NCI-H2227 (cell line): ENCODE measurements around the gene ATXN1L.
"Not testable (repeated sequence)": the region's sequence is repeated elsewhere in the genome, so short reads cannot be mapped to it uniquely, and the experiment has no call there.

Source experiments
- DNase-seq: peaks from one replicate; lab custom pipeline; 2025; ENCODE audit not compliant: unreplicated experiment; lab: John Stamatoyannopoulos, UW

The ATXN1L gene, protein sequence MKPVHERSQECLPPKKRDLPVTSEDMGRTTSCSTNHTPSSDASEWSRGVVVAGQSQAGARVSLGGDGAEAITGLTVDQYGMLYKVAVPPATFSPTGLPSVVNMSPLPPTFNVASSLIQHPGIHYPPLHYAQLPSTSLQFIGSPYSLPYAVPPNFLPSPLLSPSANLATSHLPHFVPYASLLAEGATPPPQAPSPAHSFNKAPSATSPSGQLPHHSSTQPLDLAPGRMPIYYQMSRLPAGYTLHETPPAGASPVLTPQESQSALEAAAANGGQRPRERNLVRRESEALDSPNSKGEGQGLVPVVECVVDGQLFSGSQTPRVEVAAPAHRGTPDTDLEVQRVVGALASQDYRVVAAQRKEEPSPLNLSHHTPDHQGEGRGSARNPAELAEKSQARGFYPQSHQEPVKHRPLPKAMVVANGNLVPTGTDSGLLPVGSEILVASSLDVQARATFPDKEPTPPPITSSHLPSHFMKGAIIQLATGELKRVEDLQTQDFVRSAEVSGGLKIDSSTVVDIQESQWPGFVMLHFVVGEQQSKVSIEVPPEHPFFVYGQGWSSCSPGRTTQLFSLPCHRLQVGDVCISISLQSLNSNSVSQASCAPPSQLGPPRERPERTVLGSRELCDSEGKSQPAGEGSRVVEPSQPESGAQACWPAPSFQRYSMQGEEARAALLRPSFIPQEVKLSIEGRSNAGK

DNA sequence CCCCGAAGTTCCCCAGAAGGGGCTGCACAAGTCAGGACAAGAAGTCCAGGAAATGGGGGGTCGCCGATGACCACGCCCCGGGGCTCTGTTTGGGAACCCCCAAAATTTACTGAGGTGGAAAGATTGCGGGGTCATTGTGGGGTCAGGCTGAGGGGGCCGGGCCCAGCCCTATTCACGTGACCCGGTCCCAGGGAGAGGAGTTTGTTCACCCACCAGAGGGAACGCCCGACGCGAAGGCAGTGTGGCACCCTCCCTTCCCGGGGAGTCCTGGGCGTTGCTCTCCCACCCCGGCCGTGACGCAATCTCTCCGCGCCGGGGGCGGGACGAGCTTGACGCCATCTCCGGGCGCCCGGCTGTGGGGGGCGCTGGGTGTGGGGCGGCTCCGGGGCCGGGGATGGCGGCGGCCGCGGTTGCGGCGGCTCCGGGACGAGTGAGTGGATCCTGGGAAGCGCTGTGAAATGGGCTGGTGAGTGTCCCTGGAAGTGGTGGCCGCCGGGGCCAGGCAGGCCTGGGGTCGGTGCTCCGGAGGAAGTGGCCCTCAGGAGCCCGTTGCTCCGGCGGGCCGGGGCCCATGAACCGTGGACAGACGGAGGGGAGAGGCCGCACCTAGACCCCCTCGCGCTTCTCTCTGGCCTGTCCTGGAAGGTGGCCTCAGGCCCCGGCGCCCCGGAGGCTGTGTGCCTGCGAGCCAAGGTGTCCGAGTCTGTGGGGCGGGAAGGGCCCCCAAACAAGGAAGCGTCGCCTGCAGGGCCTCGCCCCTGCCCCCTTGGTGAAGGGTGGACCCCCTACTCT lies at the start of gene ATXN1L:
Gene ATXN1L, plus strand, starts transcription at position 338 of the 792 bp plus-strand sequence. CDS start 3,765 bp downstream, outside the sequence.
- peak; percentile 94 for DNase-seq

DNA sequence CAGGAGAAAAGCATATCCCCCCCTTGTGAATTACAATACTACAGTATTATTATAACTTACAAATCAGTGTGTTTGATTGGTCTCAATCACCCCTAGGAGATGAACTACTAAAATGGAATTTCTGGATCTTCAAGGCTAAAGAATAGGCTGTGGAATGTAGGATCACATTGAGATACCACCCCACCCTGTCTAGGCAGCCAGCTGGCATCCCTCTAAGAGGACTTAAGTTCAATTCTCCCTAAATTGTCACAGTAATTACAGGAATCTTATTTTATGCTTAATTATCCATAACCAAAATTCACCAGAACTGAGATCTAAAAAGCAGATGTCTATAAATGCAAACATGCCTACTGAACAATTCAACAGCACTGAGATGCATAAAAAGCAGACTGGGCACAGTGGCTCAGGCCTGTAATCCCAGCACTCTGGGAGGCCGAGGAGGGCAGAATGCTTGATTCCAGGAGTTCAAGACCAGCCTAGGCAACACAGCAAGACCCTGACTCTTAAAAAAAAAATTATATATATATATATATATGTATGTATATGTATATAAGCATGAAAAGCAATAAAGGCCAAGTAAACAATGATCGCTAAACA lies 49.2 kb upstream of the ATXN1L start:
- no peak for DNase-seq

DNA sequence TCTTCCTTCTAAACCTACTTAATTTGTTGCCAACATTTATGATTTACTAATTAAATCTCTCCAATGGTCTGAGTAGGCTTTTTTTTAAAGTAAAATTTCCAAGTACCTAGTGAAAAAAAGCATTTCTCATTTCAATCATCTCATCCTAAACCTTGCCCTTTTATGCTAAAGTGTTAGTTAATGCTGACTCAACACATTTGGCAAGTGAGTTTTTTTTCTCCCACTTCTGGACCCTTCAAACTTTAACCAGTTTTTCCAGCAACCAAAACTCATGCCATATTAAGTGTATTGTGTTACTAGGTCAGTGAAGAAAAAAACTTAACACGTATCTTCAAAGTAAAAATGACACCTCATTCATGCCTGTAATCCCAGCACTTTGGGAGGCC lies 42.5 kb upstream of the ATXN1L start:
- no peak for DNase-seq

DNA sequence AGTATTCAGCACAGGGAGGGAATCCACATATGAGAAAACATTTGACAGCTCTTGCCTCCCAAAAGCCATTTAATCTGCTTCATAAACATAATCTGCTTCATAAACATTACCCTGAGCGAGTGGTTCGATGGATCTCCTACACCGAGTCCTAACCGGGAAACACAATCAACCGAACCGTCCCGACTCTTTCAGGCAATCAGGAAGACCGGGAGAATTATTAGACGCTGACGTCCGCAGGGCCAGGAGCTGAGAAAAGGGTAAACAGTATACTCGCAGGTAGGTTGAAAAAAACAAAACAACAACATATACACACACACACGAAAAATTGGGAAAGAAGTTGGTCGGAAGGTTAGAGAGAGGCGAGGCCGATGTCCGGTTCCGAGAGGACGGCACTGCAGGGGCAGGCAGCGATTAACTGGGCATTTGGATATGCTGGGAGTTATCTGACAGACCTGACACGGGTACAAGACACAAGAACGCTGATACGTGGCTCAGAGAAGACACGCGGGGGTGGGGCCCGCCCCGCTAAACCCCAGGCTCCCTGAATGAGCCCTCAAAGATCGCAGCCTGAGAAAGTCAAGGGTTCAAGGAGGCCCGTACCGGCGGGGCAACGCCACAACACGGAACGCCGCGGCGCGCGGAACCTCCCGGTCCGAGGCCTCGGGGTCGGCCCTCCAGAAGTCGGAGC lies 37.7 kb upstream of the ATXN1L start:
- DNase-seq, result peak; percentile 32

DNA sequence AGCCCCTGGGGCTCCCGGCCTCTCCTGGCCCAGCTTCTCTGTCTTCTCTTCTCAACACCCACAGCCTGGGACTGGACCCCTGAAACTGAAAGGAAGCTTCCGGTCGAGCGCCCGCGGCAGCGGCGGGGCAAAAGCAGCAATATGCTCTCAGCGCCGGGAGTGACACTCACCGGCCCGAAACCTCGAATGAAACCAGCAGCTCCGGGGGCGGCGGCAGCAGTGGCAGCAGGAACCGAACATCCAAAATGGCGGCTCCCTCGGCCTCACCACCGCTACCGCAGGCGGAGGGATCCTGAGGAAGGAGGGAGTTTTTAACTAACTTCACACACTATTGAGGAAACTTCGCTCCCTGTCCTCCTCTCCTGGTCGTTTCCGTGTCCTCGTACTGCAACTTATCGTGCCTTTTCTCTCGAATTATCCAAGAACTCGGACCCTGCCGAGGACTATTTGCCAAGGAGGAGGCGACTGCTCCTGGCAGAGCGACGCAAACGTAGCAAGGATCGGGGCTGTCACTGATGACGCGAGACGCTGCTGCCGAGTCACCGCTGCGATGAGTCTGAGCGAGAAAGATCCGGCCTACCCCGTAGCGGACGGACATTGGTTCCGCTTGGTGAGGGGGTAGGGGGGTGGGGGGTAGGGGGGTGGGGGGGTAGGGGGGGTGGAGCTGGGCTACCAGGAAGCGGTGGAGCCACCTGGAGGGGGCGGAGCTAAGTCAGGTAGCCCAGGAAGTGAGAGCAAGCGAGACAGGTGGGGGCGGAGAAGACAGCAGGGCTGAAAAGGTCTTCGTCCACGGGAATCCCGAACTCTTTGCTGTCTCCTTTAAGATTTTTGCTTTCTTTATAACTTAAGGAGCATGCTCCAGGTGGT lies 37.0 kb upstream of the ATXN1L start, which contains the start of gene AP1G1:
Gene AP1G1, minus strand, starts transcription at position 242 of the 867 bp plus-strand sequence. CDS start 19,355 bp downstream, outside the sequence.
- DNase-seq, result peak; percentile 95

DNA sequence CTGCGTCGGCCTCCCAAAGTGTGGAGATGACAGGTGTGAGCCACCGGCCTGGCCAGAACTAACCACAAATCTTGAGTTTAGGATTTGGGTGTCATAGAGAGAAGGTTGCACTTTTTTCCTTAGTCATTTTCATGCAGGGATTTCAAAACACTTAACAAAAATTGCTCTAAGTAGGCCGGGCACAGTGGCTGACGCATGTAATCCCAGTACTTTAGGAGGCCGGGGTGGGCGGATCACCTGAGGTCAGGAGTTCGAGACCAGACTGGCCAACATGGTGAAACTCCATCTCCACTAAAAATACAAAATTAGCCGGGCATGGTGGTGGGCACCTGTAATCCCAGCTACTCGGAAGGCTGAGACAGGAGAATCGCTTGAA lies 35.6 kb upstream of the ATXN1L start:
- not testable (repeated sequence) for DNase-seq

DNA sequence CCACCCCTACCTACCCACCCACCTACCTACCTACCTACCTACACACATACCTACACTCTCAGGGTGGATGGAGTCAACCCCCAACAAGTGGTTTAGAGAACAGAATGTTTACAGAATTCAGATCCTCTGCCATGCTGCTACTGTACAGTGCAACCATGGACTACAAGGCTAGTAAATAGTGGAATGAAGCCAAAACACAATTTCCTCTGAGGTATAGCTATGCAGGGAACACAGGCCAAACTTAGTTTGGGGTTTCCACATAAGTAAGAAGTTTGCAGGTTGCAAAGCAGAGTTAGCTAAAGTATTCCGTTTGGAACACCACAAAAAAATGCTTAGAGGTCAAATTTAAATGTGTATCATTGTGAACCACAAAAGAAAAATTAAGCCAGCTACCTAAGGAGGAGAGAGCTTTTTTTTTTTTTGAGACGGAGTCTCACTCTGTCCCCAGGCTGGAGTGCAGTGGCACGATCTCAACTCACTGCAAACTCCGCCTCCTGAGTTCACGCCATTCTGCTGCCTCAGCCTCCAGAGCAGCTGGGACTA lies 34.4 kb upstream of the ATXN1L start:
- no peak for DNase-seq

DNA sequence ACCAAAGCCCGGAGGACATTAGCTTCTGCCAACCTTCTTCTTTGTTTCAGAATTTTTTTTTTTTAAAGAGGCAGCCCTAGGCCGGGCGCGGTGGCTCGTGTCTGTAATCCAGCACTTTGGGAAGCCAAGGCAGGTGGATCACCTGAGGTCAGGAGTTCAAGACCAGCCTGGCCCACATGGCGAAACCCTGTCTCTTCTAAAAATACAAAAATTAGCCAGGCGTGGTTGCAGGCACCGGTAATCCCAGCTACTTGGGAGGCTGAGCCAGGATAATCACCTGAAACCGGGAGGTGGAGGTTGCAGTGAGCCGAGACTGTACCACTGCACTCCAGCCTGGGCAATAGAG lies 28.6 kb upstream of the ATXN1L start:
- DNase-seq, result not testable (repeated sequence)

DNA sequence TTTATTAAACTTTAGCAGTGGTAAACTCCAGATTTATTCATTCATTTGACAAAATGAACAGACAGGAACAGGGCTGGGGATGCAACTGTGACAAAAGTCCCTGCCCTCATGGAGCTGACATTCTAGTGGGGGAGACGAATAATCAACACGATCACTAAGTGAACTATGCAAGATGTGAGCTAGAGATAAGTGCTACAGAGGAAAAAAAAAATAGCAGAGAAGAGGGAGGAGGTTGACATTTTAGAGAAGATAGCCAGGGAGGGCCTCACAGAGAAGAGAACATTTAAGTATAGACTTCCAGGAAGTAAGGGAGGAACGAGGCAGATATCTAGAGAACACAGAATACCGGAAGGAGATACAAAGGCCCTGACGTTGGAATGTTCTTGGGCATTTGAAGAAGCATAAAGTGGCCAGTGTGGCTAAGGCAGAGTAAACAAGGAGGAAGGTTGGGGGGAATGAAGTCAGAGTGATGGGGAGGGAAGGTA lies 19.2 kb upstream of the ATXN1L start:
- no peak for DNase-seq

DNA sequence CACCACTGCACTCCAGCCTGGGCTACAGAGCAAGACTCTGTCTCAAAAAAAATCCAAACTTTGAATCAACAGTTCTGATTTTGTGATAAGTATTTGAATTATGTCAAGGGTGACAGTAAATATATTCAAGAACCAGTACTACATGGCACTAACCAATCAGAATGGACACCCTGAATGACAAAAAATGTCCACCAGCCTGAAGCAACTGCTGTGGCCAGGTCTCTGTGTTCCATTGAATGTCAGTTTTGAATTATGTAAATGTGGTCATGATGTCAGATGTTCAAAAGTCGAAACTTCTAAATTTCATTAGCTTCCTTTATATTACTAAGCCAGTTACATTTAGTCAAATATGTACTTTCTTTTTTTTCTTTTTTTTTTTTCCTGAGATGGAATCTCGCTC lies 15.4 kb upstream of the ATXN1L start:
- DNase-seq, result no peak

DNA sequence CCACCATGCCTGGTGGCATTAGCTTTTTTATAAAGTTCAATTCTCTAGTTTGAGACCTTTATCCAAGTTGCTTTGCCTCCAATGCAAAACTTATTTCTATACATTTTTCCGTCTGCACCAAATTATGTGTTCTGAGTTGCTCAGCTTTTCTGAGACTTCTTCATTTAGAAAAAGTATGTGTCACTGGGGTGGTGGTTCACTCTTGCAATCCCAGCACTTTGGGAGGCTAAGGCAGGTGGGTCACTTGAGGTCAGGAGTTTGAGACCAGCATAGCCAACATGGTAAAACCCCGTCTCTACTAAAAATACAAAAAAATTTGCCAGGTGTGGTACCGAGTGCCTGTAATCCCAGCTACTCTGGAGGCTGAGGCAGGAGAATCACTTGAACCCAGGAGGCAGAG lies 14.1 kb upstream of the ATXN1L start:
- DNase-seq, result not testable (repeated sequence)

DNA sequence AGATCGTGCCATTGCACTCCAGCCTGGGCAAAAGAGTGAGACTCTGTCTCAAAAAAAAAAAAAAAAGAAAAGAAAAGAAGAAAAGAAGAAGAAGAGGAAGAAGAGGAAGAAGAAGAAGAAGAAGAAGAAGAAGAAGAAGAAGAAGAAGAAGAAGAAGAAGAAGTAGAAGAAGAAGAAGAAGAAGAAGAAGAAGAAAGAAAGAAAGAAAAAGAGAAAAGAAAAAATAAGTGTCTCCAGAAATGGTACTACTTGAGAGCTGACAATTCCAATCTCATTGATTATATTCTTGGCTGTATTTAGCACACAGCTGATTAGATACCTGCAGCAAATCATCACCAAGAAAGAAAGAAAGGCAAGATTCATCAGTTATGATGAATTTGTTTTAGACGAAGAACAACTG lies 13.7 kb upstream of the ATXN1L start:
- not testable (repeated sequence) for DNase-seq

DNA sequence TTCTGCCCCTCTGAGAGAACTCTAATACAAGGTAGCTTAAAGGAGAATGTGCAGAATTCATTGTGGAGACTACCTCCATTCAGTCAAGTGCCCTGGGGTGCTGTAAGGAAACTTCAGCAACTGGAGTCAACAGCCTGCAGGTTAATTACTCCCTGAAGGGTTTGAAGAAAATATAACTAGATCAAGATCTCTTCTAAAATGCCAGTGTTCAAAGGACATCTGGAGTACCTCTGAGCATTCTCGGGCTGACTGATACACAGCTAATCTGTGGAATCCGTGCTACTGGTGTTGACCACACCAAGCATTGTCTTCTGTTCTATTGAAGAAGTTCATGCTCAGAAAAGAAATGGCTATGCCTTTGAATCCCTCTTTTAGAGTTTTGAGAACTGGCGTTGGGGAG lies 11.5 kb upstream of the ATXN1L start:
- DNase-seq, result no peak

DNA sequence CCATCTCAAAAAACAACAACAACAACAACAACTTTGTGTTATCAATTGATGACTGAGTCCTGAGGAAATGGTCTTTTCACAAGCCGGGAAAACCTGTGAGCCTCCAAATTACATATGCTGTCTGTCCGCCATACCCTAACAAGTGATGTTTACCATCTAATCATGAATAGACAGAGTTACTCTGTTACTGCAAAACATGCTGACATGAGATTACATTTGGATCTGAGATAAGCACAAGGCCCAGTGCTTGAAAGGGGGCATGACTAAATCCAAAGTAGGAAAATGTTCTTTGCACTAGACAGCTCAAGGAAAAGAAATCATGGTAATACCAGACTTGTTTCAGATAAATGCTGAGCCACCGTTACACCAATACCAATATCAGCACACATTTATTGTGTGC lies 8.6 kb upstream of the ATXN1L start:
- no peak for DNase-seq

DNA sequence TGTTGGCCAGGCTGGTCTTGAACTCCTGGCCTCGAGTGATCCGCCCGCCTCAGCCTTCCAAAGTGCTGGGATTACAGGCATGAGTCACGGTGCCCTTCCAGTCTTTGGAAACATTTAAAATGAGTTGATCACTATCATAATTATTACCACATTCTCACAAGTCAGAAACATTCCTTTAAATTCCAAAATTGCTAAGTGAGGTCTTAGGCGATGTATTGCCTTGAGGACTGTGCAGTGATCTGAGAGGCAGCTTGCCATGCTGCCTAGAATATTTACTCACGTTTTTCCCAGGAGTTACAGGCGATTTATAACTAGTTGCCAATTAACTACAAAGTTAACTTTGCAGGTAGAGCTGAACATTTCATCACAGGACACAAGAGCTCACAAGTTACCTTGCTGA lies 5.7 kb upstream of the ATXN1L start:
- DNase-seq, result no peak

DNA sequence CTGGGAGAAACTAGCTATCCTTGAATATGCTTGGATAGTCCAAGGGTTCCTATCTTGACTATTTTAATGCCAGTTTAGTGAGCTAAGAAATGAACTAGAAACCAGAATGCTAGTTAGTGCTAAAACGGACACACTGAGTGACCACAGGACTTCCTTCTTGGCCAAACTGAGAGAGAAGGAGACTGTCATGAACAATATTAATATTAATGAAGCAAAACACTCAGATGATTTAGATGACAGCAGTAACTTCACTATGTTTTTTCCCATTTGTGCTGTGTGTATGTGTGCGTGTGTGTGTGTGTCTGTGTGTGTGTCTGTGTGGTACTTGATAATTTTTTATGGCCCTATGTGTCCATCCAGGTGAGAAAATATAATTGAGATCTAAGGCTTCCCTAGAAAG lies 2.2 kb upstream of the ATXN1L start:
- DNase-seq, result no peak

DNA sequence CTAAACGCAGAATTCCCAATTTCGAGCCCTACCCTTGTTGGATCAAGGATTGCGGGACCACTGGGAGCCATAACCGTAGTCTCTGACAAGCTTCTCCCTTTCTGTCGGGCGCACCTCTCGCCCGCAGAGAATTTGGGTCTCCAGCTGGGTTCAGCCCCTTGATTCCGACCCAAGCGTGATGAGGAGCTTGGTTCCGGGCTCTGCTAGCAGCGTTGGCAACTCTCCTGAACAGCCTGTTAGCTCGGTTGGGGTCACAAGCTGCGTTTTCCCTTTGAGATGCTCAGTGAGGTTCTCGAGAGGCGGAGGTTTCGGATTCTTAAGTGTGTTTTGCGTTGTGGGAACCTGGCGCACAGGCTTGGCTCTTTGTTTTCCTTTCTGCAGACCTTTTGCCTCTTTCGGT lies 655 bp downstream of the ATXN1L start:
- no peak for DNase-seq

DNA sequence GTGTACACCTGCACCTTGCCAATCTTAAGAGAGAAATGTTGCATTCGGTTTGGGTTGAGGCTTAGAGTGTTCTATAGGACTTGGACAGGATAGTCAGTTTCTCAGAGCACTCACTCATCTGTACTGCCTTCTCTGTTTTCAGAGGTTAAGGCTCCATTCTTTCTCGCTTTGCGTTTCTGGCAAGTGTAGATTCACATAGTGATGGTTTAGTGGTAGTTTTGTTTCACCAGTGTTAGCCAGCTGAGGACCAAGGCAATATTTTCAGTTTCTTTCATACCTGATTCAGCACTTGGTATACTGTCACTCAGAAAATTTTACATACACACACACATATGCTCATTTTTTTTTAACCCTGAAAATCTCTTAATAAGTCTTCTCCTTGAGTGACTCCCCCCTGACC lies 1.3 kb downstream of the ATXN1L start:
- no peak for DNase-seq

DNA sequence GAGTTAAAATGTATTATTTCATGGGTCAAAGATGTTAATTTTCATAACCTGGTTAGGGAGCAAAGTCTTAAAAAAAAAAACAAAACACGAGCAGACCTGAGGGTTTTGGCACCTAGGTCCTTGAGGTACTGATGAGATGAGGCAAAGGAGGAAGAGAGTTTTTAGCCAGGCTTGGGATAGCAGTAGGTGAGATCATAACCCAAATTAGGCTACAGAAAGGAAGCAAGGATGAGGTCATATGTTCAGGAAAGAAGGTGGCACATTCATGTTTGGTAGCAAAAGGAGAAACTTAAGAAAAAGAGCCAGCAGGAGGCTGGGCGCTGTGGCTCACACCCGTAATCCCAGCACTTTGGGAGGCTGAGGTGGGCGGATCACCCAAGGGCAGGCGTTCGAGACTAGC lies 2.8 kb downstream of the ATXN1L start:
- DNase-seq, result no peak
